Fibroblast of lung (primary cell): ENCODE data around the gene CD247.

ENCODE experiments used
- CTCF ChIP-seq, 2 donors: IDR thresholded peaks in 1 of 2; conservative IDR thresholded peaks in 1 of 2; 1 replicate in 1 of 2; 2 replicates in 1 of 2; pipeline ENCODE4 v1.5.1; 2011 to 2012; ENCODE audit warnings: low read length in 2 of 2, control low read depth in 1 of 2, inconsistent platforms in 1 of 2, low read depth in 1 of 2, mild to moderate bottlenecking in 1 of 2
- EZH2 ChIP-seq: IDR thresholded peaks from 2 replicates; pipeline ENCODE4 v1.5.1; 2012; ENCODE audit warnings: low read length, control low read depth, mild to moderate bottlenecking; ENCODE audit errors: missing control alignments

DNA sequence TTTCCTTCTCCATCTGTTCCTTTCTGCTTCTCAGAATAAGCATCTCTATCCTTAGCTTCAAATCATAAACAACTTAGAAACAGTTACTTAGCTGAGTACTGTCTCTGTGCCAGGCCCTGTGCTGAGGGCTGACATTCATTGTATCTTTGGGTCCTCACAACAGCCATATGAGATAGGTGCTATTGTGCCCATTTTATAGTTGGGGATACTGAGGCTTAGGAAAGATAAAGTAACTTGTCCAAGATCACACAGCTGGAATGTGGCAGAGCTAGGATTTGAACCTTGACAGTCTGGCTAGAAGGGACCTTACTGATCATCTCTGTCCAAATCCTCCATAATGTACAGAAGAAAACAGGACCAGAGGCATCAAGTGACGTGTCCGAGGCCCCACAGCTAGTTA is 25.0 kb downstream of the CD247 start:
- TF ChIP-seq CTCF (conservative IDR thresholded peaks at IDR 0.05 in 1 of 2, IDR thresholded peaks at IDR 0.05 in 1 of 2; ENCODE audit: low read depth in 1 of 2, low read length in 2 of 2) (no peak), EZH2 (no peak)
